Astrocyte of the cerebellum (primary cell): ENCODE measurements around the gene CRTC3.
"Not testable (repeated sequence)": the region's sequence is repeated elsewhere in the genome, so short reads cannot be mapped to it uniquely, and the experiment has no call there.

Experiments
- DNase-seq: peaks from one replicate; pipeline ENCODE4 v3.0.0-alpha.2; 2011; ENCODE audit warnings: low read depth
- H3K4me3 ChIP-seq: 2 replicates; pipeline ENCODE4 v1.5.1; 2011; ENCODE audit warnings: mild to moderate bottlenecking, low read depth, low read length, moderate library complexity
- in situ Hi-C: cut with HindIII; loops from 2 replicates; pipeline ENCODE4 v1.10.0; 2017; ENCODE audit warnings: low sequenced_read_pairs
- TF ChIP-seq, protein P1 (sequence below): IDR thresholded peaks from 2 replicates; pipeline ENCODE4 v1.5.1; 2012; ENCODE audit warnings: low read length, low read depth, moderate library complexity, mild to moderate bottlenecking; ENCODE audit errors: missing control alignments

The CRTC3 gene

DNA sequence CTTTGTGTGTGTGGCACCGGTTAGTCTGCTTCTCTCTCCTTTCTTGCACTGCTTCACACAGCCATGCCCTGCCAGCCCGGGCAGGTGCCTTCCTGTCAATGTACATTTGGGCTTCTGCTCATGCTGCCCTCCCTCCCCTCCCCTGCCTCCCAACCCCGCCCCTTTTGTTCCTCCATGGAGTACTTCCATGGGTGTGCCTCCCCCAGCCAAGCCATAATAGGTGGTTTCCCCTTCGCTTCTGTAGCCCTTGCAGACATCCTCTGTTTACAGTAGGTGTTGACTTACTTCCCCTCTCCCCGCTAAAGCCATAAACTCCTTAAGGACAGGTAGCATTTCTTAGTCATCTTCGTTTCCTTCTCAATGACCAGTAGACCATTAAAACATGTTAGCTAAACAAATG lies 31.8 kb upstream of the CRTC3 start:
- in situ Hi-C loops: no loop called here
- no peak overlapping the region for H3K4me3 ChIP-seq
- TF ChIP-seq, protein P1, sequence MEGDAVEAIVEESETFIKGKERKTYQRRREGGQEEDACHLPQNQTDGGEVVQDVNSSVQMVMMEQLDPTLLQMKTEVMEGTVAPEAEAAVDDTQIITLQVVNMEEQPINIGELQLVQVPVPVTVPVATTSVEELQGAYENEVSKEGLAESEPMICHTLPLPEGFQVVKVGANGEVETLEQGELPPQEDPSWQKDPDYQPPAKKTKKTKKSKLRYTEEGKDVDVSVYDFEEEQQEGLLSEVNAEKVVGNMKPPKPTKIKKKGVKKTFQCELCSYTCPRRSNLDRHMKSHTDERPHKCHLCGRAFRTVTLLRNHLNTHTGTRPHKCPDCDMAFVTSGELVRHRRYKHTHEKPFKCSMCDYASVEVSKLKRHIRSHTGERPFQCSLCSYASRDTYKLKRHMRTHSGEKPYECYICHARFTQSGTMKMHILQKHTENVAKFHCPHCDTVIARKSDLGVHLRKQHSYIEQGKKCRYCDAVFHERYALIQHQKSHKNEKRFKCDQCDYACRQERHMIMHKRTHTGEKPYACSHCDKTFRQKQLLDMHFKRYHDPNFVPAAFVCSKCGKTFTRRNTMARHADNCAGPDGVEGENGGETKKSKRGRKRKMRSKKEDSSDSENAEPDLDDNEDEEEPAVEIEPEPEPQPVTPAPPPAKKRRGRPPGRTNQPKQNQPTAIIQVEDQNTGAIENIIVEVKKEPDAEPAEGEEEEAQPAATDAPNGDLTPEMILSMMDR: no peak
- DNase-seq: no peak

DNA sequence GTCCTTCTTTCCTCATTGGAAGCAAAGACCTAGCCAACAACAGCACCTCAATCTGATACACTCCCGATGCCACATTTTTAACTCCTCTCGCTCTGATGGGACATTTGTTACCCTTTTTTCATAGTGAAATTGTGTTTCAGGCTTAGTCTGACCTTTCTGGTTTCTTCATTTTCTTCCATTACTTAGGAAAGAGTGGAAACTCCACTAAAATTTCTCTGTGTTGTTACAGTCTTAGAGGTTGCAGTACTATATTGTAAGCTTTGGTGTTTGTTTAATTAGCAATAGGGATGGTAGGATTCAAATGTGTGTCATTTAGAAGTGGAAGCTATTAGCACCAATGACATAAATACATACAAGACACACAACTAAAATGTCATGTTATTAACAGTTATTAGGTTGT lies 29.6 kb upstream of the CRTC3 start:
- DNase-seq: no peak
- in situ Hi-C loops: no loop called here
- TF ChIP-seq, protein P1: no peak
- H3K4me3 ChIP-seq: no peak overlapping the region

DNA sequence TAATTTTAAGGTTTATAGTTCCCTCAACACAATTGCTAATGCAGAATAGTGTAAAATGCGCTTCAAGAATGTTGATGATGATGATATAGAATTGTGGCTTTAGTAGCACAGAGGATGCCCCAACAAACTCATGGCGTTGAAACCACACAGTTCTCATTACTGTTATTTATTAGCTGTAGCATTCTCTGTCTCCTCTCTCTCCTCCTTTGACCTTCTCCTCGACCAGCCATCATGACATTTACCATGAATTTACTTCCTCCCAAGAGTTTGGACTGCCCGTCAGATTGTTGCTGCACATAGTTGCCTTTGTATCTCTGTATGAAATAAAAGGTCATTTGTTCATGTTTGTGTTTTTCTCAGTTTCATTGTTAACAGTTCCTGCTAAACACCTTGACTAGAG lies 27.8 kb upstream of the CRTC3 start:
- no peak overlapping the region for H3K4me3 ChIP-seq
- TF ChIP-seq, protein P1: no peak
- in situ Hi-C loops: no loop called here
- no peak for DNase-seq

DNA sequence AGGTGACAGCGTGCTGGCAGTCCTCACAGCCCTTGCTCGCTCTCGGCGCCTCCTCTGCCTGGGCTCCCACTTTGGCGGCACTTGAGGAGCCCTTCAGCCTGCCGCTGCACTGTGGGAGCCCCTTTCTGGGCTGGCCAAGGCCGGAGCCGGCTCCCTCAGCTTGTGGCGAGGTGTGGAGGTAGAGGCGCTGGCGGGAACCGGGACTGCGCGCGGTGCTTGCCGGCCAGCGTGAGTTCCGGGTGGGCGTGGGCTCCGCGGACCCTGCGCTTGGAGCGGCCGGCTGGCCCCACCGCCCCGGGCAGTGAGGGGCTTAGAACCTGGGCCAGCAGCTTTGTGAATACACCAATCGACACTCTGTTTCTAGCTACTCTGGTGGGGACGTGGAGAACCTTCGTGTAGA lies 18.9 kb upstream of the CRTC3 start:
- H3K4me3 ChIP-seq, in situ Hi-C loops, DNase-seq: not testable (repeated sequence)

DNA sequence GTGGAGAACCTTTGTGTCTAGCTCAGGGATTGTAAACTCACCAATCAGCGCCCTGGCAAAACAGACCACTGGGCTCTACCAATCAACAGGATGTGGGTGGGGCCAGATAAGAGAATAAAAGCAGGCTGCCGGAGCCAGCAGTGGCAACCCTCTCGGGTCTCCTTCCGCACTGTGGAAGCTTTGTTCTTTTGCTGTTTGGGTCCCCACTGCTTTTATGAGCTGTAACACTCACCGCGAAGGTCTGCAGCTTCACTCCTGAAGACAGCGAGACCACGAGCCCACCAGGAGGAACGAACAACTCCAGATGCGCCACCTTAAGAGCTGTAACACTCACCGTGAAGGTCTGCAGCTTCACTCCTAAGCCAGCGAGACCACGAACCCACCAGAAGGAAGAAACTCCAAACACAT lies 18.5 kb upstream of the CRTC3 start:
- H3K4me3 ChIP-seq, DNase-seq, in situ Hi-C loops: not testable (repeated sequence)

DNA sequence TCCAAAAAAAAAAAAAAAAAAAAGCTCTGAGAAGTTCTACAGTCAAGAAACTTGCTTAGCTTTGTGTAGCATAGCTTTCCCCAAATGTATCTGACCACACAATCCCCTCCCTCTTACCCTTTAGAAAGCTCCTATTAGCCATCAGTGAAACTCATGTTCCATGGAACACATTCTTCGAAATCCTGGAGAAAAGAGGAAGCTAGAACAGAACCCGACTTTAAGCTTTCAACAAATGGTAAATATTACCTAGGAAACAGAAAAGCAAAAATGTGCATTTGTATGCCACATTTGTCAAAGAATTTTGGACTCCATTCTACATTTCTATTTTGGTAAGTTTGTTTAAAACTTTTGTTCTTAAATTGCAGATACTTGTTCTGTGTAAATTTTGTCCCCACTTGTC lies 17.4 kb upstream of the CRTC3 start:
- no peak for DNase-seq
- in situ Hi-C loops: no loop called here
- TF ChIP-seq, protein P1: no peak
- H3K4me3 ChIP-seq: no peak overlapping the region

DNA sequence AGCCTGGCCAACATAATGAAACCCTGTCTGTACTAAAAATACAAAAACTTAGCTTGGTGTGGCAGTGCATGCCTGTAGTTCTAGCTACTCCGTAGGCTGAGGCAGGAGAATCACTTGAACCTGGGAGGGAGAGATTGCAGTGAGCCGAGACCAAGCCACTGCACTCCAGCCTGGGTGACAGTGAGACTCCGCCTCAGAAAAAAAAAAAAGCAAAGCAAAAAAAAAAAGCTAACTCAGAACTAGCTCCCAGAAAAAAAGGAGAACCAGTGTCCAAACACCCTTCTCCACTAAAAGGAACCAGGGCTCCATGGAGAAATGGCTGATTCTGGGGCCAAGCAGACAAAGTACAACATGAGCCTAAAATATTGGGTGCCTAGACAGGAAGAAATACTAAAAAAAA lies 16.7 kb upstream of the CRTC3 start:
- H3K4me3 ChIP-seq: no peak overlapping the region
- DNase-seq: no peak
- TF ChIP-seq, protein P1: no peak
- in situ Hi-C loops: no loop called here

DNA sequence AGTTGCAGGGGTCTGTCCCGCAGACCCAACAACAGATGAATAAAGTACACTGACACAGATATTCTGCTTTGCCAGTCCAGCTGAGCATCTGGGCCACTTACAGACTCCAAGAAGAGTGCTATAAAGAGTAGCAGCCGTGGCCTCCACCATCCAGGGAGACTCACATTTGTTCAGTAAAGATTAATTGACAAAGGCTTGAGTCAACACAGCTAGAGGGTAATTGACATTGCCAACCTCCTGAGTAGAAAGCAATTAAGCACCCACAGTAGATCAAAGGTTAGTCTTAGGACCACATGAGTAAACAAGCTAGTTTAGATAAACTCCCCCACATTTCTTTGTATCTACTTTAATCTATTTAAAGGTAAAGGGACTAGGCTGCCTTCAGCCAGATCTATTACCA lies 16.3 kb upstream of the CRTC3 start:
- H3K4me3 ChIP-seq: no peak overlapping the region
- TF ChIP-seq, protein P1: no peak
- DNase-seq: no peak
- in situ Hi-C loops: no loop called here

DNA sequence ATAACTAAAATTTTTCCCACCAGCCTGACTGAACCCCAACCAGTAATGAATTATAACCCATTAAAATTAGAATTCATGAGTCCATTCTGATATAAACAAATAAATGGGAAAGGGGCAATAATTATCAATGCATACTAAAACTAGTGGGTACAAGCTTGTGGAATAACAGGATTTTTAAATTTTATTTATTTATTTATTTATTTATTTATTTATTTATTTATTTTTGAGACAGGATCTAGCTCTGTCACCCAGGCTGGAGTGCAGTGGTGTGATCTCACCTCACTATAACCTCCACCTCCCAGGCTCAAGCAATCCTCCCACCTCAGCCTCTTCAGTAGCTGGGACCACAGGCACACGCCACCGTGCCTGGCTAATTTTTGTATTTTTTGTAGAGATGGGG lies 15.8 kb upstream of the CRTC3 start:
- DNase-seq, in situ Hi-C loops, H3K4me3 ChIP-seq: not testable (repeated sequence)
